SW 1271 (cell line): ENCODE results near the gene GJA3.

Source experiments
- DNase-seq, 2 experiments: peaks; one replicate each; lab custom pipeline; 2025; lab: John Stamatoyannopoulos, UW

The GJA3 gene

GRCh38 chr13:20160306-20161274 is at the start of gene GJA3:
Gene GJA3, minus strand, starts transcription at chr13:20161052. Its CDS starts 17,764 bp downstream, at chr13:20143288.
- DNase-seq: peak in 1 of 2 experiments; percentile 38

- no peak for DNase-seq
Observed at GRCh38 chr13:20209948-20210347, 49.1 kb upstream of the GJA3 start.

GRCh38 chr13:20206698-20207235 is 45.9 kb upstream of the GJA3 start:
- no peak for DNase-seq

- DNase-seq: no peak
Observed at GRCh38 chr13:20206065-20206697, 45.3 kb upstream of the GJA3 start.

GRCh38 chr13:20198781-20199180 is 37.9 kb upstream of the GJA3 start:
- DNase-seq: no peak

GRCh38 chr13:20197361-20197834 is 36.5 kb upstream of the GJA3 start:
- peak in 1 of 2 experiments; percentile 18 for DNase-seq

GRCh38 chr13:20195801-20196200 is 34.9 kb upstream of the GJA3 start:
- DNase-seq: no peak

- no peak for DNase-seq
Observed at GRCh38 chr13:20193907-20194631, 33.2 kb upstream of the GJA3 start.

GRCh38 chr13:20193162-20193906 is 32.5 kb upstream of the GJA3 start:
- no peak for DNase-seq

- no peak for DNase-seq
Observed at GRCh38 chr13:20192836-20193161, 31.9 kb upstream of the GJA3 start, which contains the start of gene GJB2. Gene GJB2, minus strand, starts transcription at chr13:20192938. Its CDS starts 3,357 bp downstream, at chr13:20189581.

- peak in 1 of 2 experiments; percentile 7 for DNase-seq
Observed at GRCh38 chr13:20192158-20192835, 31.4 kb upstream of the GJA3 start.

- DNase-seq: no peak
Observed at GRCh38 chr13:20191311-20192157, 30.7 kb upstream of the GJA3 start.

- DNase-seq: no peak
Observed at GRCh38 chr13:20190481-20191310, 29.8 kb upstream of the GJA3 start.

- DNase-seq: no peak
Observed at GRCh38 chr13:20190076-20190475, 29.2 kb upstream of the GJA3 start.

GRCh38 chr13:20188667-20189553 is 28.1 kb upstream of the GJA3 start:
- DNase-seq: no peak

- no peak for DNase-seq
Observed at GRCh38 chr13:20186771-20187170, 25.9 kb upstream of the GJA3 start.

GRCh38 chr13:20185366-20186056 is 24.7 kb upstream of the GJA3 start:
- no peak for DNase-seq
